Common myeloid progenitor, CD34-positive (primary cell): Measurements from ENCODE around the gene TCF3.

Experiments
- CTCF ChIA-PET: fragments of 350-600 bp; sonication (Branson Sonifier 250); formaldehyde crosslinking; loops from one replicate; lab custom pipeline; 2021; ENCODE audit warnings: antibody characterized with exemption; lab: Charles Lee
- POLR2A ChIA-PET: fragments of 350-600 bp; sonication (Branson Sonifier 250); formaldehyde crosslinking; loops from one replicate; lab custom pipeline; 2021; ENCODE audit warnings: antibody characterized with exemption; lab: Charles Lee
- DNase-seq, 3 donors: peaks; one replicate each; pipeline versions ENCODE4 v3.0.0 to v3.0.0-alpha.2; 2013
- H3K27ac ChIP-seq, 2 experiments: 1 replicate in 1 of 2; 2 replicates in 1 of 2; pipeline ENCODE4 v1.7.0; 2013; ENCODE audit warnings: inconsistent platforms in 2 of 2, low read length in 2 of 2, mild to moderate bottlenecking in 2 of 2, low read depth in 1 of 2, moderate library complexity in 1 of 2; ENCODE audit not compliant: severe bottlenecking in 2 of 2, insufficient read depth in 1 of 2, poor library complexity in 1 of 2
- H3K27me3 ChIP-seq, 5 experiments: replicated peaks in 2 of 5; 1 replicate in 3 of 5; 2 replicates in 2 of 5; pipeline versions ENCODE4 v1.6.1 to v1.7.0; 2013; ENCODE audit warnings: low read length in 4 of 5, mild to moderate bottlenecking in 2 of 5, moderate library complexity in 2 of 5, inconsistent platforms in 1 of 5; ENCODE audit not compliant: insufficient read depth in 5 of 5, control insufficient read depth in 4 of 5
- H3K36me3 ChIP-seq, 4 experiments: 1 replicate in 2 of 4; 2 replicates in 2 of 4; pipeline versions ENCODE4 v1.6.1 to v1.7.0; 2013; ENCODE audit warnings: low read length in 3 of 4, control low read depth in 1 of 4, mild to moderate bottlenecking in 1 of 4; ENCODE audit not compliant: control insufficient read depth in 4 of 4, insufficient read depth in 4 of 4
- H3K4me1 ChIP-seq, 4 experiments: 1 replicate in 3 of 4; 2 replicates in 1 of 4; pipeline versions ENCODE4 v1.6.1 to v1.7.1; 2013; ENCODE audit warnings: low read length in 3 of 4, mild to moderate bottlenecking in 3 of 4, control low read depth in 1 of 4, inconsistent platforms in 1 of 4, moderate library complexity in 1 of 4; ENCODE audit not compliant: control insufficient read depth in 4 of 4, insufficient read depth in 4 of 4; ENCODE audit errors: control extremely low read depth in 1 of 4
- H3K4me3 ChIP-seq, 7 experiments: 1 replicate in 4 of 7; 2 replicates in 3 of 7; pipeline versions ENCODE4 v1.5.1 to v1.7.0; 2013; ENCODE audit warnings: mild to moderate bottlenecking in 7 of 7, low read length in 6 of 7, moderate library complexity in 6 of 7, inconsistent platforms in 2 of 7, low read depth in 2 of 7, control low read depth in 1 of 7; ENCODE audit not compliant: insufficient read depth in 4 of 7, control insufficient read depth in 1 of 7; ENCODE audit errors: extremely low read depth in 1 of 7
- H3K9me3 ChIP-seq, 5 experiments: 1 replicate in 4 of 5; 2 replicates in 1 of 5; pipeline versions ENCODE4 v1.6.1 to v1.7.1; 2013; ENCODE audit warnings: low read length in 4 of 5, mild to moderate bottlenecking in 2 of 5, inconsistent platforms in 1 of 5, low read depth in 1 of 5, moderate library complexity in 1 of 5; ENCODE audit not compliant: control insufficient read depth in 4 of 5, insufficient read depth in 2 of 5; ENCODE audit errors: control extremely low read depth in 1 of 5
- WGBS: methylation state at CpG from one replicate; pipeline ENCODE4 v1.1.5; 2013; ENCODE audit not compliant: insufficient coverage; 5-methylcytosine and 5-hydroxymethylcytosine counted together

The TCF3 gene

GRCh38 chr19:1616396-1616795 lies 36.0 kb downstream of the TCF3 start:
- Histone ChIP-seq H3K36me3 (peaks cover 7 to 94% (median 65%) of the 10 kb centered on the region in 4 experiments), H3K27me3 (no peaks in the 10 kb centered on the region), H3K27ac (no peak overlapping the region), H3K4me1 (no peaks in the 10 kb centered on the region), H3K4me3 (no peak overlapping the region), H3K9me3 (no peaks in the 10 kb centered on the region)
- DNase-seq = no peak
- ChIA-PET POLR2A (no interaction called here), CTCF (interaction anchor here (0.9 to 1.8 kb wide), 2 partner anchors 10 to 210 kb away, joined by 3 to 11 read pairs; partner anchors contain the start of gene UQCR11)
- WGBS = 88% methylated on average over 6 of the region's 8 CpGs

- DNase-seq = no peak
- 98% methylated on average over 33 of the region's 41 CpGs for WGBS
- Histone ChIP-seq H3K27ac (no peak overlapping the region), H3K27me3 (no peaks in the 10 kb centered on the region), H3K36me3 (peaks cover 7 to 94% (median 69%) of the 10 kb centered on the region in 4 experiments), H3K4me3 (no peak overlapping the region), H3K9me3 (no peaks in the 10 kb centered on the region), H3K4me1 (peaks cover 0 to 2% (median 0%) of the 10 kb centered on the region in 4 experiments)
- CTCF ChIA-PET = no interaction called here
- POLR2A ChIA-PET = no interaction called here
These were observed 37.2 kb downstream of the TCF3 start for GRCh38 chr19:1615156-1615765.

- ChIA-PET POLR2A (no interaction called here), CTCF (interaction anchor here (1.0 kb wide), 1 partner anchor 184 kb away, joined by 3 read pairs; no protein-coding TSS in a partner anchor)
- Histone ChIP-seq H3K27me3 (no peaks in the 10 kb centered on the region), H3K4me3 (no peak overlapping the region), H3K4me1 (peaks cover 0 to 14% (median 10%) of the 10 kb centered on the region in 4 experiments), H3K9me3 (no peaks in the 10 kb centered on the region), H3K36me3 (peaks cover 5 to 88% (median 63%) of the 10 kb centered on the region in 4 experiments), H3K27ac (no peak overlapping the region)
- WGBS = 94% methylated on average over 31 of the region's 32 CpGs
- DNase-seq = no peak
These were observed 38.4 kb downstream of the TCF3 start for GRCh38 chr19:1613808-1614570.

- POLR2A ChIA-PET = no interaction called here
- Histone ChIP-seq H3K36me3 (peaks cover 4 to 80% (median 57%) of the 10 kb centered on the region in 4 experiments), H3K4me3 (no peak overlapping the region), H3K9me3 (no peaks in the 10 kb centered on the region), H3K27me3 (no peaks in the 10 kb centered on the region), H3K4me1 (peaks cover 0 to 22% (median 19%) of the 10 kb centered on the region in 4 experiments), H3K27ac (no peak overlapping the region)
- CTCF ChIA-PET = interaction anchor here (1.0 to 1.7 kb wide), 3 partner anchors 13 to 184 kb away, joined by 3 read pairs; no protein-coding TSS in a partner anchor
- 91% methylated on average over 8 of the region's 9 CpGs for WGBS
- no peak for DNase-seq
These were observed 39.3 kb downstream of the TCF3 start for GRCh38 chr19:1613146-1613545.

- H3K27me3 ChIP-seq = no peaks in the 10 kb centered on the region
- no peak overlapping the region for H3K27ac ChIP-seq
- 99% methylated on average over 25 of the region's 39 CpGs for WGBS
- peaks cover 0 to 22% (median 19%) of the 10 kb centered on the region in 4 experiments for H3K4me1 ChIP-seq
- no peak for DNase-seq
- H3K9me3 ChIP-seq = no peaks in the 10 kb centered on the region
- H3K4me3 ChIP-seq = no peak overlapping the region
- POLR2A ChIA-PET = no interaction called here
- CTCF ChIA-PET = interaction anchor here (0.9 to 1.7 kb wide), 3 partner anchors 14 to 168 kb away, joined by 3 read pairs; no protein-coding TSS in a partner anchor
- H3K36me3 ChIP-seq = peaks cover 4 to 73% (median 54%) of the 10 kb centered on the region in 4 experiments
These were observed 40.0 kb downstream of the TCF3 start for GRCh38 chr19:1612114-1613086.

GRCh38 chr19:1611353-1611752 lies 41.1 kb downstream of the TCF3 start:
- 94% methylated on average over 15 of the region's 15 CpGs for WGBS
- Histone ChIP-seq H3K27me3 (no peaks in the 10 kb centered on the region), H3K27ac (no peak overlapping the region), H3K4me1 (peaks cover 0 to 28% (median 20%) of the 10 kb centered on the region in 4 experiments), H3K9me3 (no peaks in the 10 kb centered on the region), H3K36me3 (peaks cover 2 to 62% (median 47%) of the 10 kb centered on the region in 4 experiments), H3K4me3 (no peak overlapping the region)
- CTCF ChIA-PET = interaction anchor here (1.7 kb wide), 1 partner anchor 15 kb away, joined by 3 read pairs; no protein-coding TSS in a partner anchor
- no peak for DNase-seq
- POLR2A ChIA-PET = no interaction called here
